Naive thymus-derived CD8-positive, alpha-beta T cell (primary cell): Measurements from ENCODE around the gene UBR2. TPM values are rescaled to one million over a fixed set of nuclear protein-coding genes. Genes with fewer than 3 reads are reported as not detected.

Source experiments
- ATAC-seq, 2 donors: fragments of 150-1000 bp; cut with Tn5 transposase in 1 of 2; sonication (Bioruptor Pico), chemical (Tn5 transposase) in 1 of 2; 1 replicate in 1 of 2; 2 replicates in 1 of 2; pipeline ENCODE4 v1.10.0; 2021; ENCODE audit warnings: mild to moderate bottlenecking in 2 of 2, moderate library complexity in 2 of 2
- POLR2A ChIA-PET: fragments of 350-600 bp; sonication (Branson Sonifier 250); formaldehyde crosslinking; loops from one replicate; lab custom pipeline; 2021; ENCODE audit warnings: antibody characterized with exemption; lab: Charles Lee
- DNase-seq, 10 donors: peaks; one replicate each; pipeline versions ENCODE4 v3.0.0 to v3.0.0-alpha.2; 2020 to 2022
- H3K27ac Mint-ChIP-seq, 10 donors: one replicate each; pipeline ENCODE4 v1.8.0; 2020 to 2022; ENCODE audit warnings: mild to moderate bottlenecking in 10 of 10, mixed read lengths in 10 of 10, moderate library complexity in 4 of 10, inconsistent platforms in 1 of 10
- H3K27me3 Mint-ChIP-seq, 5 donors: one replicate each; pipeline ENCODE4 v1.8.0; 2021 to 2022; ENCODE audit warnings: mixed read lengths in 5 of 5
- H3K36me3 Mint-ChIP-seq, 3 donors: one replicate each; pipeline ENCODE4 v1.8.0; 2020 to 2022; ENCODE audit warnings: mixed read lengths in 3 of 3, mild to moderate bottlenecking in 2 of 3, inconsistent platforms in 1 of 3
- H3K4me1 Mint-ChIP-seq, 4 donors: one replicate each; pipeline ENCODE4 v1.8.0; 2021 to 2022; ENCODE audit warnings: mixed read lengths in 4 of 4
- H3K4me3 Mint-ChIP-seq, 10 donors: one replicate each; pipeline ENCODE4 v1.8.0; 2020 to 2022; ENCODE audit warnings: mild to moderate bottlenecking in 10 of 10, mixed read lengths in 10 of 10, moderate library complexity in 6 of 10, inconsistent platforms in 1 of 10
- H3K9me3 Mint-ChIP-seq, 9 donors: one replicate each; pipeline ENCODE4 v1.8.0; 2020 to 2022; ENCODE audit warnings: mixed read lengths in 9 of 9, mild to moderate bottlenecking in 3 of 9, inconsistent platforms in 1 of 9, moderate library complexity in 1 of 9
- polyA plus RNA-seq, 3 donors: library from polyadenylated mRNA; unstranded; fragments of 300-500 nt; fragmentation: Illumina TruSeq; gene quantifications; one replicate each; pipeline ENCODE4 v1.2.3, GENCODE V29; 2021
- total RNA-seq, 8 experiments: library from RNA in 2 of 8; stranded (reverse) in 2 of 8; gene quantifications; one replicate each; pipeline ENCODE4 v1.2.3 and lab custom pipeline; 2021 to 2026

Gene UBR2
- total RNA-seq (10 to 100 TPM; 46.9 to 49.6 TPM), polyA plus RNA-seq (1 to 10 TPM; 7.0 to 9.1 (median 8.1) TPM), total RNA-seq (lab: John Stamatoyannopoulos, UW) (122 to 233 (median 173) reads per million in 6 experiments)

DNA sequence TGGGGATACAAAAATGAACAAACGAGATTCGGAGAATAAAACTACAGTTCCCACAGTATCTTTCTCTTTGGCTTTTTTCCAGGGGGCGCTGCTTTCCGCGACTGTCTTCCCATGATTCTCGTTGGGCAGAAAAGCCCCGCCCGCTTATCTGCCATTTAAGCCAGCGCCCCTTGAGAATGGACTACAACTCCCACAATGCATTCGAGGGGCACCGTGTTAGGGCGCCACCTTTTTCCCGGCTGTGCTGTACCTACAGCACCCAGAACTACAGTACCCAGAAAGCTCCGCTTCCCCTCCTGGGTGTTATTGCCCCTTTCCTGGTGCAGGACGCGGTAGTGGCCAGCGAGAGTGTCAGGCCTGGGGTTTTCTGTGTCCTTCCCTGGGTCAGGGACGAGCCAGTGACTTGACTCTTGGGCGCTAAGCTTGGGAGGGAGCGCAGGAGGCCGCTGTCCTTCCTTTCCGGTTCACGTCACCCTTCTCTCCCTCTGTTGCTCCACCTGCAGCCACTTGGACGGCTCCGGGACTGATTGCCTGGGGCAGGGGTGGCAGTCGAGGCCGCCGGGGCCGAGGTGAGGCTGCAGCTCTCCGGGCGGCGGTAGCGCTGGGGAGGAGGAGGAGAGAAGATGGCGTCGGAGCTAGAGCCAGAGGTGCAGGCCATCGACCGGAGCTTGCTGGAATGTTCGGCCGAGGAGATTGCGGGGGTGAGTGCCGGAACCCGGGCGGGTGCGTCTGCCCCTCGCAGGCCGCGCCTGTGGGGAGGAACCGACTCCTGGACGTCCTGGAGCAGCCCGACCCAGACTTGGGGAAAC, at the start of gene UBR2:
Gene UBR2 (plus strand): TSS at position 333 of the 809 bp plus-strand sequence. CDS start 291 bp downstream, at position 624.
- H3K9me3 Mint-ChIP-seq, result no peaks in the 10 kb centered on the region
- peak within 1 kb of the TSS; percentile 94 to 100 (median 96) for H3K4me3 Mint-ChIP-seq
- H3K27ac Mint-ChIP-seq, result peak within 1 kb of the TSS; percentile 89 to 98 (median 96)
- ATAC-seq (peak; percentile 94 to 96), DNase-seq (peak; percentile 74 to 98 (median 92))
- peaks cover 15 to 44% (median 33%) of the 10 kb centered on the region in 4 donors for H3K4me1 Mint-ChIP-seq
- H3K27me3 Mint-ChIP-seq, result no peaks in the 10 kb centered on the region
- H3K36me3 Mint-ChIP-seq, result peaks cover 0 to 18% (median 3%) of the 10 kb centered on the region in 3 donors
- POLR2A ChIA-PET, result interaction anchor here (0.5 to 2.0 kb wide), 25 partner anchors 9 to 776 kb away, joined by 3 to 14 read pairs (median 5); partner anchors contain the start of genes CNPY3, KLC4, MRPL2 and PEX6

DNA sequence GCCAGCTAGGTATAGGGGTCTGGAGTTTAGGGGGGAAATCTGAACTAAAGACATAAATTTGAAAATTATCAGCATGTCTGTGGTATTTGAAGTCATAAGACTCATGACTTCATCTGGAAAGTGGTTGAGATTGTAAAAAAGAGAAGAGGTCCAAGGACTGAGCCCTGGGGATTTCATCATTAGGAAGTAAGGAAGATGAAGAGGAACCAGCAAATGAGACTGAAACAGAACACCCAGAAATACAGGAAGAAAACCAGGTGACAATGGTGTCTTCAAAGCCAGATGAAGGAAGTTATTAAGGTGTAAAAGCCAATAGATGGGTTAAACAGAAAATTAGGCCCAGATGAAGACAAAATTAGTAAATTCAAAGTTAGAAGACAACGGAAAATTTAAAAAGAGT, 49.1 kb upstream of the UBR2 start:
- H3K36me3 Mint-ChIP-seq, result no peaks in the 10 kb centered on the region
- DNase-seq, result no peak

DNA sequence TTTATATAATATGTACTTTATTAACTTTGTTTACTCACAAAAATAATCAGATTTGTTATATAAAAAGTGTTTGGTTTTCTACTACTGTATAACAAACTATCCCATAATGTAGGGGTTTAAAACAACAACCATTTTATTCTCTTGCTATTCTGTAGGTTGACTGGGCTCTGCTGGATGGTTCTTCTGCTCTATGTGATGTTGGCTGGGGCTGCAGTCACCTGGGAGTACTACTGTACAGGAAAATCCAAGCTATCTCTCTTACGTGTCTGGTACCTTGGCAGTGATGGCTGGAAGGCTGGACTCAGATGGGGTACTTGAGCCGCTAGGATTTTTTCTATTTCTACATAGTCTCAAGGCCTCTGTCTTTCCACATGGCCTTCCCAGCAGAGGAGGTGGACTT, 44.0 kb upstream of the UBR2 start:
- H3K36me3 Mint-ChIP-seq, result no peaks in the 10 kb centered on the region
- no peak overlapping the region for H3K27ac Mint-ChIP-seq
- DNase-seq (no peak), ATAC-seq (no peak)
- H3K4me3 Mint-ChIP-seq, result no peak overlapping the region
- H3K27me3 Mint-ChIP-seq, result no peaks in the 10 kb centered on the region
- peaks cover 0 to 9% (median 2%) of the 10 kb centered on the region in 4 donors for H3K4me1 Mint-ChIP-seq
- H3K9me3 Mint-ChIP-seq, result peaks cover 0 to 10% (median 3%) of the 10 kb centered on the region in 9 donors
- POLR2A ChIA-PET, result no interaction called here

More for the DNA sequence above, 49.1 kb upstream of the UBR2 start:
- POLR2A ChIA-PET, result no interaction called here
- Mint-ChIP-seq H3K9me3 (peaks cover 0 to 3% (median 0%) of the 10 kb centered on the region in 9 donors), H3K27me3 (no peaks in the 10 kb centered on the region), H3K4me1 (peaks cover 0 to 9% (median 5%) of the 10 kb centered on the region in 4 donors), H3K4me3 (no peak overlapping the region), H3K27ac (peak overlapping the region in 2 of 10 donors; percentile 17 to 57)
- no peak for ATAC-seq

DNA sequence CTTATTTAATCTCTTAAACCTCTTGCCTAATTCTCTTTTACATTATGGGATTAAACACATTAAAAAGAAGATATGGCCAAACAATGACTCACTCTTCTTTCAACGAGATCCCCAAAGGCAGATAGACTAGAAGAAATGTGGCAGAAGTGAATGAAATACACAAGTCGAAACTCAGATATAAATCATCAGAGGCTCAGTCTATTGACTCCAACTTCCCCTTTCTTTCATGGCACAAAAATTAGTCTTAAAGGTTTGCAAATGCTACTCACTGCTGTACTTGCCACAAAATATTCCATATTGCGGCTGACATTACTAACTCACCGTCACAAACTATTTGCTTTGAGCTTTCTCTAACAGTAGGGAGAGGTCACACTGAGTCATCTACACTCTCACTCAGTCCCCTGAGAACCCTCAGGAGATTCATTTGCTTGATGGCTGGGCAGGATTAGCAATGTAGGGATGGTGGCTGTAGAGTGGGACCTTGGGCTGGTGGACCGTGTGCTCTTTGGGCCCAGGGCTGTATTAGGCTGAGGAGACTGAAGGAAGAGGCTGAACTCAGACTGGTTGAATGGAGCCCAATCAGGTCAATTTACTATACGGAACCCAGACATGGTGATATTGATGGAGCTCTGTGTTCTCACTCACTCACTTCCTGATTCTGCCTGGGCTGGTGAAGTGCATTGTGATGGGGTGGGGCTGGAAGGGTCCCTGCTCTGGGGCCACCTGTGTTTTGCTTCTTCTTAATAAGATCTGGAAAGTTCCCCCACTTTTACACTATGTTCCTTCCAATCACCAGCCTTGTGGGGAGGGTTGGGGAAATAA, 42.8 kb upstream of the UBR2 start:
- Mint-ChIP-seq H3K4me3 (no peak overlapping the region), H3K4me1 (peaks cover 0 to 9% (median under 1%) of the 10 kb centered on the region in 4 donors), H3K36me3 (no peaks in the 10 kb centered on the region), H3K27me3 (no peaks in the 10 kb centered on the region), H3K27ac (peak overlapping the region in 1 of 10 donors; percentile 65), H3K9me3 (peaks cover 0 to 10% (median 3%) of the 10 kb centered on the region in 9 donors)
- POLR2A ChIA-PET, result interaction anchor here (0.5 kb wide), 1 partner anchor 510 kb away, joined by 6 read pairs; no protein-coding TSS in a partner anchor
- ATAC-seq (no peak), DNase-seq (no peak)

DNA sequence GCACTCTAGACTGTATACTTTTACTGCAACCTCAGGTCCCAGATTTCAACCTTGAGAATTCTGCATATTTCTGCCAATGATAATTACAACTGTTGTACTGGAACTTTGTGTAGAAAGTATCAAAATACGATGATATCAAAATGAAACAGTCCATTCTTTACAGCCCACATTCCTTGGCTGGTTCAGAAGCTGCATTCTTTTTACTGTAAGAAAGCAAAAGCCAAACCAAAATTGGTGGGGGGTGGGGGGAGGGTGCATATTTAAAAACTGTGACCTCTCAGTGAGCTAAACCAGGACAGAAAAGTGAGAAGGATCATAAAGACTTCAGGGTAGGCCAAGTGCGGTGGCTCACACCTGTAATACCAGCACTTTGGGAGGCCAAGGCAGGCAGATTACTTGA, 41.8 kb upstream of the UBR2 start:
- Mint-ChIP-seq H3K9me3 (peaks cover 0 to 10% (median 3%) of the 10 kb centered on the region in 9 donors), H3K27me3 (no peaks in the 10 kb centered on the region), H3K4me1 (peaks cover 0 to 9% (median under 1%) of the 10 kb centered on the region in 4 donors), H3K36me3 (no peaks in the 10 kb centered on the region), H3K4me3 (no peak overlapping the region), H3K27ac (no peak overlapping the region)
- no peak for ATAC-seq
- no peak for DNase-seq
- POLR2A ChIA-PET, result no interaction called here

DNA sequence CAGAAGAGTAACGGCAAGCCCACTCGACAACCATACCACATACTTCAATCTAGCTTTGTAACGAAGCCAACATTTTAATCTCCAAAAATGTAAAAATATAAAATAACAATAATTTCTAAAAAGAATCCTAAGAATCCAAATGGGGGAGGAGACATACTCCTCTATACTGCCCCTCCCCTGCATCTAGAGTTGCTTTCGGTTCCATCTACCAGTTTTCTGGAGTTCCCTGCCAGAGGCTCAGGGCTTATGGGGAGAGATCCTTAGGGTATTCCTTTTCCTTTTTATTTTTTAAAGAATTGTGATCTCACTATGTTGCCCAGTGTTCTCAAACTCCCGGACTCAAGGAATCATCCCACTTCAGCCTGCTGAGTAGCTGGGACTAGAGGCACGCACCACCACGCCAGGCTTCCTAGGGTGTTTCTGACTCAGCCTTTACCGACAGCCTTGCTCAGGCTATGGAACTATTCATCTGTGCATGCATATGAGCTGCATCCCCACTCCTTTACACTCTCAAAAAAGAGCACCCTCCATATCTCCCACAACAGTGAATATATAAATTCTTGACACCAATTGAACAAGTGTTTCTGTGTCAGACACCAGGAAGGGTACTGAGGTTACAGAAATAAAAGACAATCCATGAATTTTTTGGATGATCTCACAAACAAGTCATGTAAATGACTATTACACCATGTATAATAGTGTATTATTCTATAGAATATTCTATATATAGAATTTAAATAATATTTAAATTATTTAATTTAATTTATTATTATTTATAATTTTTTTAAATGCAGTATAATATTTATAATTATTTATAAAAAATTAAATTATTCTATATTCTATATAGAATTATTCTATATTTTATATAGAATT, 40.7 kb upstream of the UBR2 start:
- no peak for DNase-seq
- ATAC-seq, result no peak
- Mint-ChIP-seq H3K4me1 (peaks cover 0 to 9% (median under 1%) of the 10 kb centered on the region in 4 donors), H3K27ac (no peak overlapping the region), H3K36me3 (no peaks in the 10 kb centered on the region), H3K4me3 (no peak overlapping the region), H3K27me3 (no peaks in the 10 kb centered on the region), H3K9me3 (peaks cover 0 to 10% (median 3%) of the 10 kb centered on the region in 9 donors)
- POLR2A ChIA-PET, result no interaction called here

DNA sequence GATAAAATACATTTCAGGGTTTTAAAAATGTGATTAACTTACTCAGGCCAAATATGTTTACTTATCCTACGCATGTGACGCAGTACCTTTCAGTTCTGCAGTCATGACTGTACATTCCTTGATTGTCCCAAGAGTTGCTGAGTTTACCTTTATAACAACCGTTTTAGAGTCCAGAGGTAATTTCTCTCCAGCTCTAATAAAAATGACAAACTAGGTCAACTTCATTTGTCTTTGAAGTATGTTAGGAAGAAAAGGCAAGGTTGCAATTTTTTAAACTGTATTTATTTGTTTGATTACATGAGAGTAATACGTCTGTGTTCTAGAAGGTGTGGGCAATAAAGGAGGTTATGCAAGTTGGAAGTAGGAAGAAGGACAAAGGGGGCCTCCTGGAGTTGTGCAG, 38.6 kb upstream of the UBR2 start:
- ATAC-seq (no peak), DNase-seq (no peak)
- no peaks in the 10 kb centered on the region for H3K36me3 Mint-ChIP-seq
- no peaks in the 10 kb centered on the region for H3K27me3 Mint-ChIP-seq
- POLR2A ChIA-PET, result no interaction called here
- H3K4me1 Mint-ChIP-seq, result peaks cover 0 to 9% (median under 1%) of the 10 kb centered on the region in 4 donors
- H3K27ac Mint-ChIP-seq, result no peak overlapping the region
- H3K4me3 Mint-ChIP-seq, result no peak overlapping the region
- H3K9me3 Mint-ChIP-seq, result peaks cover 0 to 3% (median 0%) of the 10 kb centered on the region in 9 donors

DNA sequence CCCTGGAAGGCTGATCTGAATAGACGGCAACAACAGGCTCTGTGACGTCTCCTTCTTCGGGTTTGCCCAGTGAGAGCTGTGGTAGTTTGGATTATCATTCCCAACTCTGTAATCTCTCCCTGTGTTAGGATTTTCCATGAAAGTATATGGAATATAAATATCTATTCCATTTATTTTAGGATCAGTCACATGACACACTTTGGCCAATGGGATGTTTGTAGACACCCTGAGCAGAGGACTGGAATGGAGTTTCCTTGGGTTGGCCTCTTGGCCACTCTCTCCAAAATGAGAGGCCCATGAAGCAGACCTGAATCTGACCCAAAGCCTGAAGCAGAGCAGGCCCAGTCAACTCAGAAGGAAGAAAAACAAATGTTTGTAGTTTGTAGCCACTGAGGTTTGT, 37.2 kb upstream of the UBR2 start:
- H3K27ac Mint-ChIP-seq, result no peak overlapping the region
- no peaks in the 10 kb centered on the region for H3K9me3 Mint-ChIP-seq
- POLR2A ChIA-PET, result no interaction called here
- ATAC-seq (no peak), DNase-seq (no peak)
- no peak overlapping the region for H3K4me3 Mint-ChIP-seq
- H3K4me1 Mint-ChIP-seq, result no peaks in the 10 kb centered on the region
- no peaks in the 10 kb centered on the region for H3K27me3 Mint-ChIP-seq
- H3K36me3 Mint-ChIP-seq, result no peaks in the 10 kb centered on the region

DNA sequence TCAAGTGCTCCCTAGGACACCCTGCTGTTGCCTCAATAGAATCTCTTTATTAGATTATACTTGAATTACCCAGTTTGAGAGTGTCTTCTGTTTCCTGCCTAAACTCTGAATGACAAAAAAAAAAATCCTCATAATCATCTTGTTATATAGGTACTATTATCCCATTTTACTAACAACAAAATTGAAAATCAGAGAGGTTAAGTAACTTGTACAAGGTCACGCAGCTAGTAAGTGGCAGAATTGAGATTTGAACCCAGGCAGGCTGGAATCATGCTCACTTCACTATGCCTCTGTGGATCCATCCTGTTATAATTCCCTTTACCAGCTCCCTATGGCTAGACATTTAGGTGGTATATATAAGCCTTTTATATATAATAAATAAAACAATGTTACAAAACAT, 36.6 kb upstream of the UBR2 start:
- Mint-ChIP-seq H3K9me3 (no peaks in the 10 kb centered on the region), H3K27me3 (no peaks in the 10 kb centered on the region), H3K4me3 (no peak overlapping the region), H3K27ac (no peak overlapping the region), H3K36me3 (no peaks in the 10 kb centered on the region), H3K4me1 (peaks cover 0 to 3% (median under 1%) of the 10 kb centered on the region in 4 donors)
- no peak for ATAC-seq
- no peak for DNase-seq
- POLR2A ChIA-PET, result no interaction called here

DNA sequence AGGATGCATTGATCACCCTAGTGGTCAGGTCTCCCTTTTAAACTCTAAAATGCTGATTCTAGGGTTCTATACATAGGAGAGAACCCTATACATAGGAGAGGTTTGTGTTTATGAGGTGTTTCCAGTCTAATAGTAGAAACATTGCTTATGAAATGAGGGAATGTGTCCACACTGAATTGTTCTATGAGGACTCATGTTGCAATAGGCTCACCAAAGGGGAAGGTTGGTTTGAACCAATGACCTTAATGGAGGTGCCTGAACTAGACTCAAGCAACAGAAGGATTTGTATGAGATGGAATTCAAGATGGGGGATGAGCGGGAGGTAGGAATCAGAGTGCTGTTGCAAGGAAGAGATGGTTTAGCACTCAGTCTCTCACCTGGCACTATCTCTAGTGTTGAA, 33.5 kb upstream of the UBR2 start:
- POLR2A ChIA-PET, result no interaction called here
- DNase-seq (no peak), ATAC-seq (no peak)
- Mint-ChIP-seq H3K27me3 (no peaks in the 10 kb centered on the region), H3K4me3 (no peak overlapping the region), H3K9me3 (no peaks in the 10 kb centered on the region), H3K4me1 (peaks cover 0 to 5% (median 2%) of the 10 kb centered on the region in 4 donors), H3K27ac (no peak overlapping the region), H3K36me3 (no peaks in the 10 kb centered on the region)

DNA sequence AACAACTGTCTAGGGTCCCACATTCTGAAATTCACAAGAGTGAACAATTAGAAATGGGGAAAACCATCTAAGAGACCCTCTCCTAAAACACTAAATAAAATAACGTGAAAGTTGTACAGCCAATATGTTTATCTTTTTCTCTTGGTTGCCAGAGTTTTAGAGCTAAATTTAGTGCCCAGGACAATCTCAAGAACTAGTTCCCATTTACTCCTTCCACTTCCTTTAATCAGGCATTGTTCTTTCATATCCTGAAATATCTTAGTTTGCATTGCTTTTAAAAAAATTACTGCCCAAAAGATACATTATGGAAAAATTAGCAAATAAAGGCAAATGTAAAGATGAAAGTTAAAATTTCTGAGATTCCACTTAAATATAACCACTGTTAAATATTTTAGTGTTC, 33.1 kb upstream of the UBR2 start:
- POLR2A ChIA-PET, result interaction anchor here (1.1 kb wide), 1 partner anchor 79 kb away, joined by 3 read pairs; the partner anchor contains the start of gene TRERF1
- Mint-ChIP-seq H3K27me3 (no peaks in the 10 kb centered on the region), H3K27ac (no peak overlapping the region), H3K9me3 (no peaks in the 10 kb centered on the region), H3K4me3 (no peak overlapping the region), H3K4me1 (peaks cover 0 to 5% (median 2%) of the 10 kb centered on the region in 4 donors), H3K36me3 (no peaks in the 10 kb centered on the region)
- DNase-seq, result no peak
- no peak for ATAC-seq
